Measurements from ENCODE around the gene PCGF3.

GRCh38 chr4:738781-739280 lies 33.2 kb downstream of the PCGF3 start:
- TF ChIP-seq EZH2phosphoT487 (IDR thresholded peaks at IDR 0.05; ENCODE audit: low read depth) (no peak), CTCF (IDR thresholded peaks at IDR 0.05; ENCODE audit: low read depth, low read length) (no peak)

Measured in OCI-LY3 (cell line).